Stimulated activated CD4-positive, alpha-beta T cell treated with anti-CD3 and anti-CD28 coated beads, Interleukin-2, amount 100 ng/mL, for 4 hours (primary cell): ENCODE data around the gene PLEKHG5.
"Not testable (repeated sequence)": the region's sequence is repeated elsewhere in the genome, so short reads cannot be mapped to it uniquely, and the experiment has no call there.

Source experiments
- DNase-seq: peaks from one replicate; pipeline ENCODE4 v3.0.0-alpha.2; 2020; ENCODE audit warnings: low read depth

PLEKHG5 gene

GRCh38 chr1:6495540-6496364, 4.3 kb upstream of the PLEKHG5 start:
- DNase-seq = no peak

GRCh38 chr1:6495041-6495441, 3.6 kb upstream of the PLEKHG5 start:
- DNase-seq = no peak

- DNase-seq = no peak
Measured at GRCh38 chr1:6494627-6495026, 3.2 kb upstream of the PLEKHG5 start.

- DNase-seq = not testable (repeated sequence)
Measured at GRCh38 chr1:6493834-6494223, 2.4 kb upstream of the PLEKHG5 start.

- DNase-seq = no peak
Measured at GRCh38 chr1:6491966-6492365, 499 bp upstream of the PLEKHG5 start.

- DNase-seq = no peak
Measured at GRCh38 chr1:6491081-6491449, 402 bp downstream of the PLEKHG5 start.

GRCh38 chr1:6490181-6491080, 1.0 kb downstream of the PLEKHG5 start:
- no peak for DNase-seq

- peak; percentile 69 for DNase-seq
Measured at GRCh38 chr1:6489799-6490180, 1.7 kb downstream of the PLEKHG5 start.

- DNase-seq = no peak
Measured at GRCh38 chr1:6489383-6489765, 2.1 kb downstream of the PLEKHG5 start.

GRCh38 chr1:6488602-6489382, 2.7 kb downstream of the PLEKHG5 start:
- no peak for DNase-seq

GRCh38 chr1:6487804-6488484, 3.5 kb downstream of the PLEKHG5 start:
- DNase-seq = no peak

GRCh38 chr1:6486433-6487011, 4.9 kb downstream of the PLEKHG5 start:
- peak; percentile 80 for DNase-seq

- no peak for DNase-seq
Measured at GRCh38 chr1:6485168-6486101, 6.0 kb downstream of the PLEKHG5 start.

GRCh38 chr1:6484826-6485167, 6.7 kb downstream of the PLEKHG5 start:
- DNase-seq = no peak

- DNase-seq = no peak
Measured at GRCh38 chr1:6483761-6484117, 7.7 kb downstream of the PLEKHG5 start.

- no peak for DNase-seq
Measured at GRCh38 chr1:6483017-6483760, 8.3 kb downstream of the PLEKHG5 start.

- no peak for DNase-seq
Measured at GRCh38 chr1:6481820-6482219, 9.6 kb downstream of the PLEKHG5 start.

GRCh38 chr1:6477039-6477820, 14.2 kb downstream of the PLEKHG5 start:
- DNase-seq = no peak

- no peak for DNase-seq
Measured at GRCh38 chr1:6476483-6476882, 15.0 kb downstream of the PLEKHG5 start.
